Astrocyte (in vitro differentiated cells and primary cell): Measurements from ENCODE around the gene TNXB. TPM values are rescaled to one million over a fixed set of nuclear protein-coding genes. Genes with fewer than 3 reads are reported as not detected.

ENCODE experiments used
- DNase-seq: peaks from one replicate; pipeline ENCODE4 v3.0.0-alpha.2; 2010; ENCODE audit warnings: low read depth
- FAIRE-seq: peaks from 2 replicates; lab custom pipeline; 2011; peaks lifted over from hg19 to GRCh38; lab: Jason Lieb, UNC
- H2AFZ ChIP-seq: 2 replicates; pipeline ENCODE4 v1.6.0; 2012; ENCODE audit warnings: low read depth, low read length, inconsistent platforms
- H3K27ac ChIP-seq: 2 replicates; pipeline ENCODE4 v1.5.1; 2011; ENCODE audit warnings: low read depth, low read length, inconsistent platforms
- H3K27me3 ChIP-seq: 2 replicates; pipeline ENCODE4 v1.6.0; 2011; ENCODE audit warnings: low read length, inconsistent platforms; ENCODE audit not compliant: insufficient read depth
- H3K36me3 ChIP-seq: 2 replicates; pipeline ENCODE4 v1.5.1; 2011; ENCODE audit warnings: low read length, inconsistent platforms; ENCODE audit not compliant: insufficient read depth
- H3K4me1 ChIP-seq: 2 replicates; pipeline ENCODE4 v1.5.1; 2011; ENCODE audit warnings: low read length, inconsistent platforms; ENCODE audit not compliant: insufficient read depth
- H3K4me2 ChIP-seq: 2 replicates; pipeline ENCODE4 v1.6.0; 2012; ENCODE audit warnings: low read length, inconsistent platforms
- H3K4me3 ChIP-seq: 2 replicates; pipeline ENCODE4 v1.5.1; 2011; ENCODE audit warnings: low read depth, mild to moderate bottlenecking, low read length, inconsistent platforms; ENCODE audit not compliant: insufficient read depth
- H3K79me2 ChIP-seq: 2 replicates; pipeline ENCODE4 v1.6.0; 2012; ENCODE audit warnings: mild to moderate bottlenecking, low read length, inconsistent platforms; ENCODE audit not compliant: insufficient read depth
- H3K9ac ChIP-seq: 2 replicates; pipeline ENCODE4 v1.6.0; 2012; ENCODE audit warnings: mild to moderate bottlenecking, low read length, inconsistent platforms
- H3K9me3 ChIP-seq: 2 replicates; pipeline ENCODE4 v1.5.1; 2012; ENCODE audit warnings: low read depth, mild to moderate bottlenecking, low read length, inconsistent platforms; ENCODE audit not compliant: insufficient read depth
- H4K20me1 ChIP-seq: 2 replicates; pipeline ENCODE4 v1.6.0; 2012; ENCODE audit warnings: low read length, inconsistent platforms; ENCODE audit not compliant: insufficient read depth
- H3K27ac Mint-ChIP-seq: one replicate; pipeline ENCODE4 v1.8.0; 2021; ENCODE audit warnings: mild to moderate bottlenecking, mixed read lengths; ENCODE audit not compliant: unreplicated experiment
- H3K27me3 Mint-ChIP-seq: one replicate; pipeline ENCODE4 v1.8.0; 2021; ENCODE audit warnings: low read depth, mixed read lengths; ENCODE audit not compliant: unreplicated experiment
- H3K36me3 Mint-ChIP-seq: one replicate; pipeline ENCODE4 v1.8.0; 2021; ENCODE audit warnings: low read depth, mixed read lengths; ENCODE audit not compliant: unreplicated experiment
- H3K4me1 Mint-ChIP-seq: one replicate; pipeline ENCODE4 v1.8.0; 2021; ENCODE audit warnings: low read depth, mixed read lengths; ENCODE audit not compliant: unreplicated experiment
- H3K4me3 Mint-ChIP-seq: one replicate; pipeline ENCODE4 v1.8.0; 2021; ENCODE audit warnings: mild to moderate bottlenecking, moderate library complexity, mixed read lengths; ENCODE audit not compliant: unreplicated experiment
- H3K9me3 Mint-ChIP-seq: one replicate; pipeline ENCODE4 v1.8.0; 2021; ENCODE audit warnings: mild to moderate bottlenecking, mixed read lengths; ENCODE audit not compliant: unreplicated experiment
- CTCF ChIP-seq: IDR thresholded peaks from 2 replicates; pipeline ENCODE4 v1.5.1; 2011; ENCODE audit warnings: low read depth, mild to moderate bottlenecking, inconsistent platforms, low read length, moderate library complexity; ENCODE audit not compliant: insufficient read depth
- EZH2 ChIP-seq: IDR thresholded peaks from 2 replicates; pipeline ENCODE4 v1.6.1; 2012; ENCODE audit warnings: mild to moderate bottlenecking, low read length, inconsistent platforms; ENCODE audit not compliant: insufficient read depth
- total RNA-seq: library from RNA; stranded (reverse); gene quantifications from 2 replicates; pipeline ENCODE4 v1.2.1, GENCODE V29; 2021

The TNXB gene
- total RNA-seq, 1 donor from 2014 or later: 2.3 TPM

- Mint-ChIP-seq H3K9me3 (no peaks in the 10 kb centered on the region), H3K4me1 (peaks cover 21% of the 10 kb centered on the region), H3K36me3 (peaks cover 6% of the 10 kb centered on the region), H3K27ac (peak overlapping the region; percentile 95), H3K4me3 (peak overlapping the region; percentile 98), H3K27me3 (no peaks in the 10 kb centered on the region)
- H4K20me1 ChIP-seq: no peaks in the 10 kb centered on the region
- H3K9me3 ChIP-seq: no peaks in the 10 kb centered on the region
- H3K27ac ChIP-seq: peak overlapping the region; percentile 70
- FAIRE-seq (no peak), DNase-seq (no peak)
- no peak for TF ChIP-seq CTCF
- TF ChIP-seq EZH2: no peak
- peak overlapping the region; percentile 83 for H3K4me3 ChIP-seq
- H3K36me3 ChIP-seq: no peaks in the 10 kb centered on the region
- peaks cover 37% of the 10 kb centered on the region for H3K79me2 ChIP-seq
- H3K4me2 ChIP-seq: peak overlapping the region; percentile 99
- H2AFZ ChIP-seq: peak overlapping the region; percentile 76
- H3K27me3 ChIP-seq: no peaks in the 10 kb centered on the region
- H3K9ac ChIP-seq: peak overlapping the region; percentile 84
- peaks cover 24% of the 10 kb centered on the region for H3K4me1 ChIP-seq
These were observed 20.4 kb upstream of the TNXB start for GRCh38 chr6:32129297-32130088.

- Histone ChIP-seq H3K36me3 (no peaks in the 10 kb centered on the region), H4K20me1 (peaks cover 4% of the 10 kb centered on the region), H3K9me3 (no peaks in the 10 kb centered on the region), H3K4me2 (peak overlapping the region; percentile 99), H3K4me1 (peaks cover 24% of the 10 kb centered on the region), H3K9ac (peak overlapping the region; percentile 84), H2AFZ (no peak overlapping the region), H3K4me3 (no peak overlapping the region), H3K79me2 (peaks cover 37% of the 10 kb centered on the region), H3K27ac (no peak overlapping the region), H3K27me3 (no peaks in the 10 kb centered on the region)
- TF ChIP-seq EZH2 (no peak), CTCF (no peak)
- H3K4me3 Mint-ChIP-seq: peak overlapping the region; percentile 98
- FAIRE-seq (no peak), DNase-seq (no peak)
- H3K36me3 Mint-ChIP-seq: peaks cover 10% of the 10 kb centered on the region
- peaks cover 19% of the 10 kb centered on the region for H3K4me1 Mint-ChIP-seq
- H3K27ac Mint-ChIP-seq: peak overlapping the region; percentile 95
- no peaks in the 10 kb centered on the region for H3K9me3 Mint-ChIP-seq
- no peaks in the 10 kb centered on the region for H3K27me3 Mint-ChIP-seq
These were observed 19.7 kb upstream of the TNXB start for GRCh38 chr6:32128751-32129296.
